KMS-11 (cell line): ENCODE results near the gene SNCAIP.

Experiments used
- H2AFZ ChIP-seq: fragments of 200-600 bp; sonication (generic); 2 replicates; pipeline ENCODE4 v1.6.1; 2016; ENCODE audit warnings: antibody characterized with exemption, mixed run types, low read depth
- H3K27ac ChIP-seq: fragments of 200-600 bp; sonication (generic); 2 replicates; pipeline ENCODE4 v1.6.1; 2016; ENCODE audit warnings: mild to moderate bottlenecking, mixed run types
- H3K27me3 ChIP-seq: fragments of 200-600 bp; sonication (generic); 2 replicates; pipeline ENCODE4 v1.6.1; 2017; ENCODE audit warnings: mild to moderate bottlenecking, low read depth, mixed run types, moderate library complexity; ENCODE audit not compliant: insufficient read depth
- H3K36me3 ChIP-seq: fragments of 200-600 bp; sonication (generic); 2 replicates; pipeline ENCODE4 v1.6.1; 2017; ENCODE audit warnings: mild to moderate bottlenecking, mixed run types; ENCODE audit not compliant: insufficient read depth
- H3K4me1 ChIP-seq: fragments of 200-600 bp; sonication (generic); 2 replicates; pipeline ENCODE4 v1.6.1; 2016; ENCODE audit warnings: mild to moderate bottlenecking, low read depth, mixed run types; ENCODE audit not compliant: poor library complexity, severe bottlenecking
- H3K4me2 ChIP-seq: fragments of 200-600 bp; sonication (generic); 2 replicates; pipeline ENCODE4 v1.7.0; 2016; ENCODE audit warnings: mild to moderate bottlenecking, mixed run types
- H3K4me3 ChIP-seq: fragments of 200-600 bp; sonication (generic); IDR thresholded peaks from 2 replicates; pipeline ENCODE4 v1.6.1; 2017; ENCODE audit warnings: low read depth, low read length, mixed read lengths; ENCODE audit not compliant: insufficient read depth
- H3K79me2 ChIP-seq: fragments of 200-600 bp; sonication (generic); 2 replicates; pipeline ENCODE4 v1.6.1; 2016; ENCODE audit warnings: low read depth, mixed run types; ENCODE audit not compliant: insufficient read depth
- H3K9ac ChIP-seq: fragments of 200-600 bp; sonication (generic); 2 replicates; pipeline ENCODE4 v1.6.1; 2016; ENCODE audit warnings: mild to moderate bottlenecking, mixed run types
- H4K20me1 ChIP-seq: fragments of 200-600 bp; sonication (generic); 2 replicates; pipeline ENCODE4 v1.6.1; 2016; ENCODE audit warnings: mild to moderate bottlenecking, mixed run types; ENCODE audit not compliant: insufficient read depth
- TF ChIP-seq, protein P1 (sequence below): fragments of 200-600 bp; sonication (generic); conservative IDR thresholded peaks from 2 replicates; pipeline ENCODE4 v1.6.1; 2017; ENCODE audit warnings: low read depth, mild to moderate bottlenecking, antibody characterized with exemption, low read length, moderate library complexity, mixed read lengths

Gene SNCAIP

DNA sequence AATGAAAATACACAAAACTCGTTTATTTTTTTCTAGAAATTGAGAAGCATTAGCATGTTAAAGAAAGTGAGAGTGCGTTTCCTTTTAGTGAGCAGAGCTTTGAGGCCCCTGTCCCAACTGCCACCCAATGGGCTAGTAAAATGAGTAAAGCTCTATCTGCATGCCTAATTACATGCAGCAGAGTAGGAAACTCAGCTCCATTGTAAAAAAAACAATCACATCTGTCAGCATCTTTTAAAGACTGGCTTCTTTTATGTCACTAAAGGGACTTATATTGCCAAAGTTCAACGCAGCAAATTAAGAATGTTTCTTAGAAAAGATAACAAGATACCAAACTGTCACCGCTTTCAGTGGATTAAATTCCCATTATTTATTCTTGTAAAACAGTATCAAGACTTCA is 154.0 kb downstream of the SNCAIP start:
- no peak overlapping the region for H3K4me2 ChIP-seq
- no peak overlapping the region for H2AFZ ChIP-seq
- no peak overlapping the region for H3K4me3 ChIP-seq
- no peaks in the 10 kb centered on the region for H3K27me3 ChIP-seq
- no peak overlapping the region for H3K27ac ChIP-seq
- H3K4me1 ChIP-seq, result no peaks in the 10 kb centered on the region
- TF ChIP-seq, protein P1, sequence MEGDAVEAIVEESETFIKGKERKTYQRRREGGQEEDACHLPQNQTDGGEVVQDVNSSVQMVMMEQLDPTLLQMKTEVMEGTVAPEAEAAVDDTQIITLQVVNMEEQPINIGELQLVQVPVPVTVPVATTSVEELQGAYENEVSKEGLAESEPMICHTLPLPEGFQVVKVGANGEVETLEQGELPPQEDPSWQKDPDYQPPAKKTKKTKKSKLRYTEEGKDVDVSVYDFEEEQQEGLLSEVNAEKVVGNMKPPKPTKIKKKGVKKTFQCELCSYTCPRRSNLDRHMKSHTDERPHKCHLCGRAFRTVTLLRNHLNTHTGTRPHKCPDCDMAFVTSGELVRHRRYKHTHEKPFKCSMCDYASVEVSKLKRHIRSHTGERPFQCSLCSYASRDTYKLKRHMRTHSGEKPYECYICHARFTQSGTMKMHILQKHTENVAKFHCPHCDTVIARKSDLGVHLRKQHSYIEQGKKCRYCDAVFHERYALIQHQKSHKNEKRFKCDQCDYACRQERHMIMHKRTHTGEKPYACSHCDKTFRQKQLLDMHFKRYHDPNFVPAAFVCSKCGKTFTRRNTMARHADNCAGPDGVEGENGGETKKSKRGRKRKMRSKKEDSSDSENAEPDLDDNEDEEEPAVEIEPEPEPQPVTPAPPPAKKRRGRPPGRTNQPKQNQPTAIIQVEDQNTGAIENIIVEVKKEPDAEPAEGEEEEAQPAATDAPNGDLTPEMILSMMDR, result no peak
- no peaks in the 10 kb centered on the region for H3K36me3 ChIP-seq
- no peak overlapping the region for H3K9ac ChIP-seq
- no peaks in the 10 kb centered on the region for H3K79me2 ChIP-seq
- H4K20me1 ChIP-seq, result no peaks in the 10 kb centered on the region

DNA sequence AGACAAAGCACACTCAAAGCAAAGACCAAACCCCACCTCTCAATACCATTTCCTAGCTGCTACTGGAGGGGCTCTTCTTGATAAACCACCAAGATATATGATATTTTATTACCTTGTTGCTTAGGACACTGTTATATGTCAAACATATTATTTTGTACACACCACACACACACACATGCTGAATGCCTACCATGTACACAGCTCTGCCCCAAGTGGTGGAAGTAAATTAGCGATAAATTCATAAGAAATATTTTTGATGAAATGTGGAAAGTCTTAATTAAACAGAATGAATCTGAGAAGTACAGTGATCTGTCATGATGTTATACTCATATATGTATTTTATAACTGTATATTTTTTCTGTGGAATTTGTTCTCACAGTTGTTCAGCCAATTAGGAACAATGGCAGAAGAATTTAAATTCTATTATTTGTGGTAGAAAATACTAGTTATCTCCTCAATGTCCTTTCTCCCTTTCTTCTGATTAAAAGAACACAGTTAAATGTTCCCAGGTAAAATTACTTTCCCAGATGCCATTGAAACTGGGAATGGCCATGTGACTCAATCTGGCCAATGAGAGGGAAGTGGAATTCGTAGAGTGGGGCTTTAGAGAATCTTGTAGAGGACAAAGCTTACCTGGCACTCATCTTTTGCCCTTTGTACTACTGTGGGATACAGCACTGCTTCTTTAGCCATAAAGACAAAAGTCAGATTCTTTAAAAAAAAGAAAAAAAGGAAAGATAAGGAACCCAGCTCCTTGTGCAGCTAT is 156.5 kb downstream of the SNCAIP start:
- Histone ChIP-seq H3K9ac (no peak overlapping the region), H2AFZ (no peak overlapping the region), H3K4me2 (no peak overlapping the region), H3K4me1 (no peaks in the 10 kb centered on the region), H3K4me3 (no peak overlapping the region), H3K27ac (no peak overlapping the region), H3K27me3 (no peaks in the 10 kb centered on the region), H3K79me2 (no peaks in the 10 kb centered on the region), H4K20me1 (no peaks in the 10 kb centered on the region), H3K36me3 (no peaks in the 10 kb centered on the region)
- TF ChIP-seq, protein P1, result no peak

DNA sequence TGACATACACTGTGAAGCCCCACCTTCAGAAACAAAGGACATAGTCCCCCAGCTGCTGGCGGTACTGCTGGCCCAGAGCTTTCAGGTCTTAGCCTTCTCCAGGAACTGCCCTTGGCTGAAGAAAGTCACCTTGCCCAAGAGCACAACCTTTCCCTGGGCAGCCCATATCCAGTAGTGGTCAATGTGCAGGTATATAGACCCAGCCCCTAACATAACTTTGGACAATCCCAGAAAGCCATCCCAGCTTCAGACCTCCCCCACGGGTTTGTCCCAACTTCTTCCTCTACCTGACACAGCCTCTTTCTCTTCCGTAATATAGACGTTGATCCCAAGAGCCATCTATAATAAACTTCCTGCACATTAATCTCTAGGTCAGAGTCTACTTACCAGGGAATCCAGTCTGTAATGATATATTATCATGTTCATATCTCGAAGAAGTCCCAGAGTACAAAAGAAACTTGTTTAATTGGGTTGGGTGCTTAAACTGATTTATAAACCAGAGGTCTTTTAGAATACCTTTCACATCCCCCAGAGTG is 157.4 kb downstream of the SNCAIP start:
- TF ChIP-seq, protein P1, result no peak
- Histone ChIP-seq H4K20me1 (no peaks in the 10 kb centered on the region), H3K4me3 (no peak overlapping the region), H3K36me3 (no peaks in the 10 kb centered on the region), H3K4me1 (no peaks in the 10 kb centered on the region), H3K4me2 (no peak overlapping the region), H3K27me3 (no peaks in the 10 kb centered on the region), H3K79me2 (no peaks in the 10 kb centered on the region), H3K9ac (no peak overlapping the region), H2AFZ (no peak overlapping the region), H3K27ac (no peak overlapping the region)

DNA sequence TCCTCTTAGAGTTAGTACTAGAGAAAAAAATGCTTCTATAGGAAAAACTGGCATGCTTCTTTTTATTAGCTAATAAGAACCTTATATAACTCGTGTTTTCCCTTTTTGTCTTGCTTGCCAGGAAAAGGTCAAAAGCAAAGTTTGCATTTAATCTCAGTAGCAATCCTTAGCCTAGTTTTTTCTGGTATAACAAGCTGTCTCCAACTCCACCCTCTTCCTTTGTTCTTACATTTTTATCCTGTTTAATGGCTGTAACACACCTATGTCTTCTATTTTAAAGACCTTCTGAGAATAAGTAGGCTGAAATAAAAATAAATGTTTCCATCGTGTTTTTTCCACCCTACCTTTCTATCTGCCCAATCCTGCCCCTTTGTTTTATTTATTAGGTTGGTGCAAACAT is 158.3 kb downstream of the SNCAIP start:
- Histone ChIP-seq H3K9ac (no peak overlapping the region), H3K79me2 (no peaks in the 10 kb centered on the region), H3K27me3 (no peaks in the 10 kb centered on the region), H3K36me3 (no peaks in the 10 kb centered on the region), H2AFZ (no peak overlapping the region), H4K20me1 (no peaks in the 10 kb centered on the region), H3K4me3 (no peak overlapping the region), H3K4me2 (no peak overlapping the region), H3K4me1 (no peaks in the 10 kb centered on the region), H3K27ac (no peak overlapping the region)
- TF ChIP-seq, protein P1, result no peak
